Daoy (cell line): ENCODE measurements around the gene POLR3H. TPM values are rescaled to one million over a fixed set of nuclear protein-coding genes. Genes with fewer than 3 reads are reported as not detected.

Experiments used
- DNase-seq: peaks from one replicate; pipeline ENCODE4 v3.0.0-alpha.2; 2015; ENCODE audit warnings: low read depth
- total RNA-seq: library from RNA; depleted of rRNA; stranded (reverse); fragments of >200 nt; shearing (Covaris generic); gene quantifications from 2 replicates; pipeline ENCODE4 v1.2.3, GENCODE V29; 2014; rRNA removed

Gene POLR3H
- total RNA-seq, 1 experiment from 2014 or later = 17.3 TPM

- no peak for DNase-seq
These were observed 59.2 kb downstream of the POLR3H start for GRCh38 chr22:41485033-41485432.

GRCh38 chr22:41482319-41482935 is 61.8 kb downstream of the POLR3H start:
- peak; percentile 16 for DNase-seq

- DNase-seq = no peak
These were observed 62.3 kb downstream of the POLR3H start for GRCh38 chr22:41481925-41482318.

DNA sequence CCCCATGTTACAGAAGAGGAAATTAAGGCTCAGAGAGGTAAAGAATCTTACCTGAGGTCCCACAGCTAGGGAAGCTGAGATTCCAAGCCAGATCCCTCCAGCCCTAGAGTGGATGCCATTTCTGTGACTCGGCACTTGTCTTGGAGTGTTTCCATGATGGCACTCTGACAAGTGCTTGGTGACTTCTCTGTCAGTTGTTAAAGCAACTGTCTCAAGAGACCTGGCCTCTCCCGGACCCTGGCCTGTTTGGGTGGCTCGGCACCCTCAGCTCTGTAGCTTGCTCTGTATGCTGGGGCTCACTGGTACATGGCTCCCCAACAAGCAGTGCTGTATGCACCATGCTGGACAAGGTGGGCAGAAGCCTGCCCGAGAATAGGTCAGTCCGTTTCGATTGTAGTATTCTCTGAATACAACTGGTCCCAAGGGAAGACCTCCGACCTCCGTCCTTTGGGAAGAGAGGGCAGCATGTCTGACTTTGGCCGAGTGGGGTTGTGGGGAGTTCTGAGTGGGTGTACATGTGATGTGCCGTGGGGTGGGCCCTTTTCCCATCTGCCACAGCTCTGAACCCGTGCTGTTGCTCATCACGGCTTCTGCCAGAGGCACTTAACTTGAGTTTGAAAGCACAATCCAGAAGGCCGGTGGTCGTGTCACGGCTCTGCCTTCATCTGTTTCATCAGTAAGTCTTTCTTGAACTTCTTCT is 63.0 kb downstream of the POLR3H start:
- DNase-seq = peak; percentile 19

DNA sequence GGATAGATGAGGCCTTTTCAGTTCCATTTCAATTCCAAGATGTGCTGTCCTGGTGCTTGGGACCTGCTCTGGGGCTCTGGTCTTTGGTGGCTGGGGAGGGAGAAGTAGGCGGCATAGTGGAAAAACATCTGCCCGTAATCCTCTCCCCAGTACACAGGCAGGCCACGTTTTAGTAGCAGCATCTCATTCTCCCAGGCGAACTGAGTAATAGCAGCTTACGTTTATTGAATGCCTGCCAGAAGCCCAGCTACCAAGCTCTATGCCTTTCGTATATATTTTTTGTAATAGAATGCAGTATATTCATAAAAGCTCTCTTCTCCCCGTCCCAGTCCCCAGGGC is 63.9 kb downstream of the POLR3H start:
- DNase-seq = peak; percentile 34

- DNase-seq = peak; percentile 35
These were observed 64.4 kb downstream of the POLR3H start for GRCh38 chr22:41479671-41480396.

- no peak for DNase-seq
These were observed 65.3 kb downstream of the POLR3H start for GRCh38 chr22:41478891-41479521.

DNA sequence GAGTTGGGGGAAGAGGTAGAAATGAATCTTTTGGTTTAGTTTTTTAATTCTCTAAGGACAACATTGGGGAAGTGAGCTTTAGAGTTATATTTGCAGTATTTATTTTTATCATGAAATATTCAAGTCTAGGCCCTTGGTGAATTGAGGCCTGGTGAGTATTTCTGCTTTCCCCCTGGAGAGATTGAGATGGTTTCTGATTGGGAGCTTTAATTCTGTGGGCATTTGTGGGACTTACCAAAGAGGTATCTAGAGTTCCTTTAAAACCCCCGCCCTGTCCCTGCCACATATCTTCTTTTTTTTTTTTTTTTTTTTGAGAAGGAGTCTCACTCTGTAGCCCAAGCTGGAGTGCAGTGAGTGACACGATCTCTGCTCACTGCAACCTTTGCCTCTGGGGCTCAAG is 65.8 kb downstream of the POLR3H start:
- DNase-seq = no peak

Other genes starting within 250 kb of the POLR3H start
- gene ZC3H7B, start 242.9 kb downstream of the POLR3H start, total RNA-seq = 27.0 and 33.6 TPM in 2 replicates
- gene TEF, start 162.5 kb downstream of the POLR3H start, total RNA-seq = 2.2 and 7.0 TPM in 2 replicates
- 9.5 and 13.9 TPM in 2 replicates for gene TOB2, start 97.7 kb downstream of the POLR3H start, total RNA-seq
- gene PHF5A, start 75.8 kb downstream of the POLR3H start, total RNA-seq = 148 and 239 TPM in 2 replicates
- gene ACO2, start 75.4 kb downstream of the POLR3H start, total RNA-seq = 43.5 and 47.6 TPM in 2 replicates
- gene CSDC2, start 16.5 kb upstream of the POLR3H start, total RNA-seq = 0.34 TPM in 1 of 2 replicates, not detected in the other
- 10.4 and 12.2 TPM in 2 replicates for gene PMM1, start 45.4 kb upstream of the POLR3H start, total RNA-seq
- gene DESI1, start 76.6 kb upstream of the POLR3H start, total RNA-seq = 17.1 and 20.4 TPM in 2 replicates
- 590 and 694 TPM in 2 replicates for gene XRCC6, start 76.8 kb upstream of the POLR3H start, total RNA-seq
- 98.1 and 98.8 TPM in 2 replicates for gene SNU13, start 144.4 kb upstream of the POLR3H start, total RNA-seq
- gene MEI1, start 155.0 kb upstream of the POLR3H start, total RNA-seq = 0.42 and 0.63 TPM in 2 replicates